Stimulated activated CD4-positive, alpha-beta T cell treated with anti-CD3 and anti-CD28 coated beads, Interleukin-2, amount 100 ng/mL, for 48 hours (primary cell): Measurements from ENCODE around the gene LHX1.

Experiments
- DNase-seq, 2 donors: peaks; one replicate each; pipeline ENCODE4 v3.0.0-alpha.2; 2020

Gene LHX1

DNA sequence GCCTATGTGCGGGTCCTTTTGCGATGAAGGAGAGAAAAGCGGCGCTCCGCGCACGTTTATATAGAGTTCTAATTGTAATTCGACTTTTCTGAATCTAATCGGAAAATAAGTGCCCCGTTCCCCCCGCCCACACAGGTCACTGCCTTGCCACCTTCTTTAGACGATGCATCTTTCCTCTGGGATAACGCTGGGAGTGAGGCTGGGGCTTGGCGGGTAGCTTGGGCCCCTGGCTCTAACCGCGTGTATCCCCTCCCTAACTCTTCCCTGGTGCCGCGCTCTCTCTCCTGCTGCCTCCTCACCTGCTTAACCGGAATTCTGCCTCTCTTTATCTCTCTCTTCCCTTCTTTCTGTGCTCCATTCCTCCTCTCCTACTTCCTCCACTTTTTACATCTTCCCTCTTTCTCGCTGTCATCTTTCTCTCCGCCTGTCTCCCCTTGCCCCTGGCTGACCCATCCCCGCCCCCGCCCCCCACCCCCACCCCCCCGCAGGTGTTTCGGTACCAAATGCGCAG lies 2.6 kb downstream of the LHX1 start:
- DNase-seq, result no peak

DNA sequence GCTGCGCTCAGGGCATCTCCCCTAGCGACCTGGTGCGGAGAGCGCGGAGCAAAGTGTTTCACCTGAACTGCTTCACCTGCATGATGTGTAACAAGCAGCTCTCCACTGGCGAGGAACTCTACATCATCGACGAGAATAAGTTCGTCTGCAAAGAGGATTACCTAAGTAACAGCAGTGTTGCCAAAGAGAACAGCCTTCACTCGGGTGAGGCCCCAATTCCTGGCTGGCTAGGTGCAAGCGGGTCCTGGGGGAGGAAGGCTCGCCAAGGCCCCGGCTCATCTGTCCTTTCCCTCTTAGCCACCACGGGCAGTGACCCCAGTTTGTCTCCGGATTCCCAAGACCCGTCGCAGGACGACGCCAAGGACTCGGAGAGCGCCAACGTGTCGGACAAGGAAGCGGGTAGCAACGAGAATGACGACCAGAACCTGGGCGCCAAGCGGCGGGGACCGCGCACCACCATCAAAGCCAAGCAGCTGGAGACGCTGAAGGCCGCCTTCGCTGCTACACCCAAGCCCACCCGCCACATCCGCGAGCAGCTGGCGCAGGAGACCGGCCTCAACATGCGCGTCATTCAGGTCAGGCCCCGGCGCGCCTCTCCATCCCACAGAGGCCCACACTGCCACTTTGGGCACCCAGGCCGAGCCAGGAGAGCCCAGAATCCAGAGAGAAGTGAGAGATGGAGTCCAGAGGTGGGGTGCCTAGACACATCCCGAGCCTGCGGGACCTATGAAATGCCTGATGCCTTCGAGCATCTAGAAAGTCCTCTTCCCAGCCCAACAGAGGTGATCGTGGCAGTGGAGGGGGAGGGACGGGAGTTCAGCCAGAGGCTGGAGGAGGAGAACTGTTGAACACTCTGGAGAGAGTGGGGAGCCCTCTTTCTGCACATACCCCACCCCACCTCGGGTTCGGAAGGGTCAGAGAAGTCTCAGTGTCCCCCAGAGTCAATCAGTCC lies 3.3 kb downstream of the LHX1 start:
- no peak for DNase-seq

DNA sequence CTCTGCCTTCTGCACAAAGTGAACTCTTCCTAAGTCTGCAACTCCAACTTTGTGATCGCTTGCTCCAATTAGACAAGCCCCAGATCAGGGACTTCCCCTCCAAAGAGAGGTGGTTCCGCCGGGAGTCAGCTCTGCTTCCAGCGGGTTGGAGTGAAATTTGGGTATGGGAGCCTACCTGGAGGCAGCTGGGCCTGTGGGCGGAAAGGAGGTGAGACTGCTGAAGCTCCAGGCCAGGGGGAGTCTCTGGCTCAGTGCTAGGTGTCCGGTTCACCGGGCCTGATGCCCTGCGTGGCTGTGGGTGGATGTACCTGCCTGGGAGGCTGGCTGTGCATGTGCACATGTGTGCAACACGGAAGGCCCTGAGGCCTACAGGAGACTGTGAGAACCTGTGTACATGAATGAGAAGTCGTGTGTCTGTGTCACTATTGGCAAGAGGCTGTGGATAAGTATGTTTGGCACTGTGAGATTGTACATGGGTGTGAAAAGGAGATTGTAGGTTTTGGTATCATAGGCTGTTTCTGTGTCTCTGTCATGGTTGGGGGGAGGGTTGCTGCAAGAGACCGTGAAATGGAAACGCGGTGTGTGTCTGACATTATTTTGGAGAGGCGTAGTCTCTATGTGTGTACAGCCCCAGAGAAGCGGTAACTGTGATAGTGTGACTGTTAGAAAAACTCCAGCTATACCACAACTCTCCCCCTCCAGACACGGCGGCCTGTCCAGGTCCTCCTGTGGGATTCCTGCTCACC lies 4.2 kb downstream of the LHX1 start:
- DNase-seq, result no peak

DNA sequence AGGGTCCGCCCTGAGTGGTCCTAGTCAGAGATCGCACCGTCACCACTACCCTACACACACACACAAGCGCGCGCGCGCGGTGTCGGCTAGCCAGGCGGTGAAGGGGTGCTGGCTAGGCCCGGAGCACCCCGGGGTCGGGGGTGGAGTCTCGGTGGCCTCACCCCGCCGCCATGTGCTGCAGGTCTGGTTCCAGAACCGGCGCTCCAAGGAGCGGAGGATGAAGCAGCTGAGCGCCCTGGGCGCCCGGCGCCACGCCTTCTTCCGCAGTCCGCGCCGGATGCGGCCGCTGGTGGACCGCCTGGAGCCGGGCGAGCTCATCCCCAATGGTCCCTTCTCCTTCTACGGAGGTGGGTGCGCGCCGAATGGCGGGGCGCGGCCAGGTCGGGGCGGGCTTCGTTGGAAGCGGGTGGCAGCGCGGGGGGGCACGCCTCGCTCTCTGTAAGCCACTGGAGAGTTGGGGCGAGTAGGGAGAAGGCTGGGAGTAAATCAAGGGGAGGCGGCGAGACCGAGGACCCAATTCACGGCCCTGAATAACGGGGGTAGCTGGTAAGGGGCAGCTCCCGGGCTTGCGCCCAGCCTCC lies 4.8 kb downstream of the LHX1 start:
- DNase-seq, result no peak

DNA sequence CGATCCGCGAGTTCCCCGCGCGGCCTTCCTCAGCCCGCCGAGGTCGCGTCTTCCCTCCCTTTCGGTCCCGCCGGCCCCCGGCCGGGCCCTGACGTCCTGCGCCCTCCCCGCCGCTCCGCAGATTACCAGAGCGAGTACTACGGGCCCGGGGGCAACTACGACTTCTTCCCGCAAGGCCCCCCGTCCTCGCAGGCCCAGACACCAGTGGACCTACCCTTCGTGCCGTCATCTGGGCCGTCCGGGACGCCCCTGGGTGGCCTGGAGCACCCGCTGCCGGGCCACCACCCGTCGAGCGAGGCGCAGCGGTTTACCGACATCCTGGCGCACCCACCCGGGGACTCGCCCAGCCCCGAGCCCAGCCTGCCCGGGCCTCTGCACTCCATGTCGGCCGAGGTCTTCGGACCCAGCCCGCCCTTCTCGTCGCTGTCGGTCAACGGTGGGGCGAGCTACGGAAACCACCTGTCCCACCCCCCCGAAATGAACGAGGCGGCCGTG lies 5.4 kb downstream of the LHX1 start:
- no peak for DNase-seq

DNA sequence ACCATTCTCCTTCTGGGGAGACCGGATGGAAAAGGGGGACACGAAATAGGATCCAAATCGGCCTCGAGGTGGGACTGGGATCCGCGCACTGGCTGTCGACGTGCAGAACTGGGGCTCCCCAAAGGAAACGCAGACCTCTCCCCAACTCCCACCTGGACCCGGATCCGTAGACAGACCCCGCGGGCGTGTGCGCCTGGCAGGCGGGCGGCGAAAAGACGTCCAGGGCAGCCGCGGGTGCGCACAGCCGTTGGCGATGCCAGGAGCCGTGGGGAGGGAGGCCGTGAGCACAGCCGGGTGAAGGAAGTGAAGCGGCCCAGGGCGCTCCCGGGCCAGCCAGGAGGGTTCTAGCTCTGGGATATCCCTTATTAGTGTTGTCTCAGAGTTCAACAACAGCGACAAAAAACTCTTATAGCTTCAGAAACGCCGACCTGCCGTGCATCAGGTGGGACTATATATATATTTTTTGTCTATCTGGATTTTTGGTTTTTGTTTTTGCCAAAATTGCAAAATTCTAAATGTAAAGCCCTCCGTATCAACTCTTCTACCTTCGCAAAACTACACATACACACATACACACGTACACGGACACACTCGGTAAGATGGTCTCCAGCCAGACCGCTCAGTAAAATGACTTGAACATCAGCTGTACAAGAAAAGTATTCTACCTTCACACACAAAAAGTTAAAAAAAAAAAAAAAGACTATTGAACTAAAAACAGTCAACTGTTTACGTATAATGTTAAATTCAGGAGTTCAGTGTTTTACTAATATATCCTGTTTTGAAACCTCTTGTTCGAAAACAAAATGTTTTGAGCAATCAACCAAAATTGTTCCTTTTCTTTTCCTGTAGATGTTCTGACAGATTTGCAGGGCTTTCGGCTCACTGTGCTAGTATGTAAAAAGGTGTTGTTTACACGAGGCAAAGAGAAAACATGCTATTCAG lies 6.2 kb downstream of the LHX1 start:
- DNase-seq, result no peak

DNA sequence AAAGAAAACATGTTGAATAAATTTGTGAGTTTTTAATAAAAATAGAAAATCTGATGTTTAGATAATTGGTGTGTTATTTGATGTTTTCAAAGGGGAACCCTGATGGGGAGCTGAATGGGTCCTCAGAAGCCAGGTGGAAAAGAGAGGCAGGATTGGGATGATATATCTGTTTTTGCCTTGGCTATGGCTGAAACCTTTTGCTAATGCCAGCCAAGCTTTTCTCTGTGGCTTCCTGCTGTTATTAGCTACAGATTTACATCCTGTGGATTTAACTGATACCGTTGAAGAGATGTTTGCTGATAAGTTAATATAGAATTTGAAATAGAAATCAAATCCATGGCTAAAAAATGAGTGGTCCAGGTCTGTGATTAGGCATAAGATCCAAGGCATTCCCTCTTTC lies 7.3 kb downstream of the LHX1 start:
- DNase-seq, result no peak

DNA sequence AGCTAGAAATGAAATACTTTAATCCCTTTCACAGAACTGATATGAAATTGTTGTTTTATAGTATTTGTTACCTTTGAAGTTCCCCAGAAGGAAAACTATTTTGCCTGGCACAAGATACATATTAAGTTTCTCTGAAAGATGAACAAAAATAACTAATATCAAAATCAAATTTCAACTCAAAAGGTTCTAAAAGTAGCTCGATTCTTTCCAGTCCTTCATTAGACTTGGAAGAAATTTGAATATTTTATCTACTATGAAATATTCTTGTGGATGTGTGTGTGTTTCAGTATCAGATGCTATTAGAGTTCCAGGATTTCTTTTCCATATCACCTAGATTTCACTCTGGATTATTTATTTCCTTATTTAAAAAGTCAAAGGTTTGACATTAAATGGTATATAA lies 7.9 kb downstream of the LHX1 start:
- no peak for DNase-seq

DNA sequence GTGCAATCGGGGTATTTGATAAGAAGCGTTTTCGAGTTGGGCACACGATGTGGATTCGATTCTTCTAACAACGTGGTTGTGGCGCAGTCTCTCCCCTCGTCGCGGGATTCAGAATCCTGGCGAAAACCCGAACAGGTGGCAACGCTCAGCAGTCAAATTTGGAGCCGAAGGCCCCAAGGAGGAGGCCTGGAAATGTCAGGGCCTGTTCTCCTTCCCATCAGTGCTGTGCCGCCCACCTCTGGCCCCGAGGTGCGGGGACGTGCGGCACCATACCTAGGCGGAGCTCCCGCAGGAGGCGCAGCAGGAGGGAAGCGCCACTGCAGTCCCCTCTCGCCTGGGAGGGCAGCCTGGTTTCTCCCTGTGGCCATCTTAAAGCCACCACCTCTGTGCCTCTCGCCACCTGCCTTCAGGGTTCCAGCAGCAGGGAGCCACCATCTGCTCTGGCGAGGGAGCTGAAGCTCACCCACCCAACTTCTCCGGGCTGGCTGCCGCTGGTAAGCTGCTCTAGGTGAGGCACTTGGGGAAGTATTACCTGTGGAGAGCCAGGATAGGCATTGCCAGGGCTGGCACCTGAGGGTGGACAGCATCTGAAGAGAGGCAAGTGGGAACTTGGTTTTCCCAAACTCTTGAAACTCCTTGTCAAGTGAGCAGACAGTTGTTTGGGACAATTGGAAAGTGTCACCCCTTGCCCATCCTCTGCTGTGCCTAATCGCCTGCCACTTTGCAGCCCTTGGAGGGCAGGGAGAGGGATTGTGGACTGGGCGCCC lies 8.9 kb downstream of the LHX1 start:
- DNase-seq, result no peak

DNA sequence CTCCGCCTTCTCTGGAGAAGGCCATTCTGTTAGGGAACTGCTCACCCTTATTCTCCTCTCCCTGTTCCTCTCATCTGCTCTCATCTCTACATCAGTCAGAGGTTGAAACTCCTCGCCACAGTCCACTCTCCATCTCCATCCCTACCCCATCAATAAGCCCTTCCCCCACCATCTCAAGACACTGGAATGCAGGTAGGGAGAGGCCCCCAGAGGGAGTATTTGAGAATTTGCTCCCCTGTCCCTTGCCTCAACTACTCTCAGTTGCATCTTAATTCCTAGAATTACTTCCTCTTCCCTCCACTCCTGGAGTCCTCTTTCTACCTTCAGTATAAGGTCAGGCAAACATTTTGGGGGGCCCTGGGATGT lies 9.4 kb downstream of the LHX1 start:
- DNase-seq, result no peak

DNA sequence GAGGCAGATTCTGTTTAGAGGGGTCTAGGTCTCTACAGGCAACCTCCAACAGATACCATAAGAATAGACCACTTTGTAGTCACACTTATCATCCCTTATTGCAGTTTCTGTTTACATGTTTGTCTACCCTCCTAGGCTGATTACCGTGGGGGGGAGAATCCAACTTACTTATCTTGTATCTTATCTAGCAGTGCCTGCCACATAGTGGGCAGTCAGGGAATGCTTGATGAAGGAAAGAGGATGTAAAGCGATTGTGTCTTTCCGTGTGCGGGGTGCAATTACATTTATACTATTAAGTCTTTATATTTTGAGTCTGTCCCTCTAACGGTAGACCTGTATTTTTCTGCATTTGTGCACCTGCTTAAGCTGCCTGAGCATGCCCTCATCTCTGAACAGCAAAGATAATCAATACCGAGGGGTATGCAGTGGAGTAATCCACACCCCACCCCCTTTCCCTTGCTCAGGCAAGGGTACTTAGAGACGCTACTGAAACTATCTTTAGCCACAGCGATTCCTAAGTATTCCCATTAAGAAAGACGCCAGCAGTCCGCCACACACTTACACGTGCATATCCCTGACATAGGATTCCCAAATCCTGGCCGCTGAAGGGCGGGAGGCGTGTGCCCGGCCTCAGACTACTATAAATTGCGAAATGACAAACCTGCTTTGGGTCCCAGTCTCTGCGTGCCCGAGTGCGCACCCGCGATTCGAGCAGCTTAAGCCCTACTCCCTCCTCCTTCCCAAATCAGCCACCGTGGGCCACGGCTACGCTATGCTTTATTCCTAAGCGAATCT lies 10.8 kb downstream of the LHX1 start:
- no peak for DNase-seq

DNA sequence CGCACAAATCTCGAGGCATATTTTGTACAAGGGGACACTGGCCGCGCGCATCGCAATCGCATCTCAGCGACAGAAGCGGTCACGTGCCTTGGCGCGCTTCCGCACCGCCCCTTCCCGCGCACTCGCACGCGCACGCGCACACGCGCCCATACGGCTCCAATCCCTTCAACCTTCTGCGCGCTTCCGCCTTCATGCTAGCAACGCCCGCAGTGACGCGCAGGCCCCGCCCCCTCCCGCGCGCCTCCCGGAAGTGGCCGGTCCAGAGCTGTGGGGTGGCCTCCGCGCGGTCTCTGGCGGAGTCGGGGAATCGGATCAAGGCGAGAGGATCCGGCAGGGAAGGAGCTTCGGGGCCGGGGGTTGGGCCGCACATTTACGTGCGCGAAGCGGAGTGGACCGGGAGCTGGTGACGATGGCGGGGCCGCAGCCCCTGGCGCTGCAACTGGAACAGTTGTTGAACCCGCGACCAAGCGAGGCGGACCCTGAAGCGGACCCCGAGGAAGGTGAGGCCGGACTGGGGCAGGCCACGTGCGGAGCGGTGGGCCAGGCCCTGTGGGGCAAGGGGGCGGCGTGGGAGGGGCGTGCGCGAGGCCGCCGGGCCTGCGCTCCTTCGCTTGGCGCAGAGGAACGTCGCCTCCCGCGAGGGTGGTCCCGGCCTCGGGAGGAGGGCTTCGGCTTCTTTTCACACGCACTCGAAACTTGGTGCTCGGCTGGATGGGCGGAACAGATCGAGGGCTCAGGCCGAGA lies 11.6 kb downstream of the LHX1 start, which contains the start of gene AATF:
Gene AATF, plus strand, starts transcription at position 238 of the 744 bp plus-strand sequence. Its CDS starts 172 bp downstream, at position 410.
- DNase-seq, result peak; percentile 94

DNA sequence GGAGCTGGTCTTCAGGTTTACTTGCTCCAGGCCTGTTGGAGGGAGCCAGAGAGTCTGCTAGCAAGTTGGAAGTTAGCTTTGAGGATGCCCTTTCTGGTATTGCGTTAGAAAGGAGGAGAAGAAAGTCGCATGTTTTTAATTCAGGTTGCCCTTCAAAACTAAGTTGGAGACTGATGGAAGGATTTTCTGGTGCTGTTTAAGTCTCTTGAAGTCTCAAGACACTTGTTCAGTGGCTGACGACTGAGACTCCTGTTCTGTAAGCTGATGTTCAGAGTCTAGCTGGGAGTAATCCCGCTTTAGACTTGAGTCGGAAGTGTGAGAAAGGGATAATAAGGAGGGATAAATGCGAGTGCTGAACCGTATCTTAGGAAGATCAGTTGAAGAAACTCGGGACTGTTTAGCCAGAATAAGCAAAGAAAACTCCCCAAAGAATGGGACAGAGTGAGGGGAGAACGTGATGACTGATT lies 12.2 kb downstream of the LHX1 start:
- no peak for DNase-seq

DNA sequence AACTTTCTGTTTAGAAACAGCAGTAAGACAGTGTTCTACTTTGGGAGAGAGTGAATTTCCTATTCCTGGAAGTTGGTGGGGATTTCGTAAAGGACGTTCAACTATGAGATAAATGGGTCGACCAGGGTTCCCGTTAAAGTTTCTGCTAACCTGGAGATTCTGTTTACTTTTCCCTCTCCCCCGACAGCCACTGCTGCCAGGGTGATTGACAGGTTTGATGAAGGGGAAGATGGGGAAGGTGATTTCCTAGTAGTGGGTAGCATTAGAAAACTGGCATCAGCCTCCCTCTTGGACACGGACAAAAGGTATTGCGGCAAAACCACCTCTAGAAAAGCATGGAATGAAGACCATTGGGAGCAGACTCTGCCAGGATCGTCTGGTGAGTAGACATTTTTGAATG lies 12.8 kb downstream of the LHX1 start:
- no peak for DNase-seq

DNA sequence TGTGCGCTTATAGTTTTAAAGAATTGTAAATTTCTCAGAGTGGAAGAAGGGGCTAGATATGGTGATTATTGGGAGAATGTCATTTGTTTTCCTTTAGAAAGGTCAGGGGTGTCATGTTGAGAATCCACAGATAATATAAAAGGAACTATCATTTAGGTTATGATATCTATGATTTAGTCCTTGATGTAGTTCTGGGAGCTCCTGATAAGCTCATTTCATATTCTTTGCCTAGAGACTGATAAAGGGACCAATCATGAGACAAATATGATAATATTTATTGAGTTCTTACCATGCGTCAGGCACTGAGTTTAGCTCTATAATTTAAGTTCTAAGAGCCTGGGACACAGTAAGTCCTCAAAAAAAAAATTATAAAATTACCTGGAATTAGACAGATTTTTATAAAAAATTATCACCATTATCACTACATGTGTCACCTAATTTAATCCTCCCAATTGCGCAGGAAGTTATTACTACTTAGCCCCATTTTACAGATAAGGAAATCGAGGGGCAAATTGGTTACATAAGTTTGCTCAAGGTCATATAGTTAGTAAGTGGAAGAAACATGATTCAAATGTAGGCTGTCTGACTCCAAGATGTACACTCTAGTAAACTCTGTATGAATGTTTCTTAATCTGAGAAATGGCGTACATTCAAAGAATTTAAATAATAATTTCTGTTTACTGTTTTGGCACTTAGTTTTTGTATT lies 14.0 kb downstream of the LHX1 start:
- DNase-seq, result no peak

DNA sequence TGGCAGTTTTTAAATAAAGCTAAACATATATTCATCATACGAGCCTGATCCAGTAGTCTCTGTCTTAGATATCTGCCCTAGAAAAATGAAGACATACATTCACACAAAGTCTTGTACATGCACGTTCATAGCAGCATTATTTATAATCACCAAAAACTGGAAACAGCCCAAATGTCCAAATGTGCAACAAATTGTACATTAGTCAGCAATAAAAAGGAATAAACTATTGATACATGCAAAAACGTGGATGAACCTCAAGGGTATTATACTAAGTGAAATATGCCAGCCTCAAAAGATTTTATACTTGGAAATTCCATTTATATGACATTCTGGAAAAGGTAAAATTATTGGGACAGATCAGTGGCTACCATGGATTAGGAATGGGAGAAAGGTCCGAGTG lies 34.2 kb downstream of the LHX1 start:
- DNase-seq, result no peak

DNA sequence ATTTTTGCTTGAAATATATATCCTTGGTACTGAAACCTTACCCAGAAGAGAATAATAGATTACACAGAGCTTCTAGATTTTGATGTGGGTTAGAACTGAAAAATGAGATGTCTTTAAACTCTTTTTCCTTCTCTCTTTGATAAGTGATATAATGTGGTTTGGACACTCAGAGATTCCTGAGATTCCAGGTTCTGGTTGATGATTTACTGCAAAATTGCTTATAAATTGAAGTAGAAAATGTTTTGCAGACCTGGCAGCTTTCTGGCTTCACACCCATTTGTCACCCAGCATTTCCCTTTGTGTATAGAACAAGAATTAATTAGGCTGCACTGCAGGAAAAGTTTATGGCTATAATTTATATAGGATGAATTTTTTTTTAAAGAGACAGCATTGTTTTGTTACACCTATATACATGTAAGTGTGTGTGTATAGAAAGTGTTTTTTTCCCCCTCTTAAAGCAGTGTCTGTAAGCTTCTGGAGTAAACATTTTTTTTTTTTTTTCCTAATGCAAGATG lies 35.0 kb downstream of the LHX1 start:
- no peak for DNase-seq

DNA sequence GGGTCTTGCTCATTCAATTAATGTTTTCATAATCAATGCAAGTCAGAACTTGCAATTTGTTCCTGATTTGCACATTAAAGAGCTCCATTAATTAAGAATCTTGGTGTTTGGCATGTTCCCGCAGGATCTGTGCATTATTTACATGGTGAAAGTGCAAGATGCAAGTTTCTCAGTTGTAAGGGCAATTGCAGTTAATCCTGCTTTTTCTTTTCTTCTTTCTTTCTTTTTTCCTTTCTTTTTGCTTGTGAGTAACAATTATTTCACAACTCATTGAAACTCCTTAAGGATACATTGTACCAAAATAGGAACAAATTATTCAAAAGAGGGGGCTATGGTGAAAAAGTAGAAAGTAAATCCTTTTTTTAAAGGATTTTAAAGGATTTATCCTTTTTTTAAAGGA lies 35.6 kb downstream of the LHX1 start:
- DNase-seq, result no peak
